SU-DHL-6 (cell line): ENCODE results near the gene ZNF860.

ENCODE experiments used
- EZH2phosphoT487 ChIP-seq: fragments of 200-600 bp; sonication (generic), shearing (Covaris generic); conservative IDR thresholded peaks from 2 replicates; pipeline ENCODE4 v1.6.1; 2018; ENCODE audit warnings: mild to moderate bottlenecking, antibody characterized with exemption, low read length, moderate library complexity, mixed read lengths
- TF ChIP-seq, protein P1 (sequence below): fragments of 200-600 bp; sonication (generic); IDR thresholded peaks from one replicate; pipeline ENCODE4 v1.5.1; 2017; ENCODE audit warnings: antibody characterized with exemption, mild to moderate bottlenecking, low read length, moderate library complexity; ENCODE audit not compliant: insufficient read depth, poor library complexity, severe bottlenecking

GRCh38 chr3:31974471-31974870 lies 7.1 kb upstream of the ZNF860 start:
- TF ChIP-seq, protein P1, sequence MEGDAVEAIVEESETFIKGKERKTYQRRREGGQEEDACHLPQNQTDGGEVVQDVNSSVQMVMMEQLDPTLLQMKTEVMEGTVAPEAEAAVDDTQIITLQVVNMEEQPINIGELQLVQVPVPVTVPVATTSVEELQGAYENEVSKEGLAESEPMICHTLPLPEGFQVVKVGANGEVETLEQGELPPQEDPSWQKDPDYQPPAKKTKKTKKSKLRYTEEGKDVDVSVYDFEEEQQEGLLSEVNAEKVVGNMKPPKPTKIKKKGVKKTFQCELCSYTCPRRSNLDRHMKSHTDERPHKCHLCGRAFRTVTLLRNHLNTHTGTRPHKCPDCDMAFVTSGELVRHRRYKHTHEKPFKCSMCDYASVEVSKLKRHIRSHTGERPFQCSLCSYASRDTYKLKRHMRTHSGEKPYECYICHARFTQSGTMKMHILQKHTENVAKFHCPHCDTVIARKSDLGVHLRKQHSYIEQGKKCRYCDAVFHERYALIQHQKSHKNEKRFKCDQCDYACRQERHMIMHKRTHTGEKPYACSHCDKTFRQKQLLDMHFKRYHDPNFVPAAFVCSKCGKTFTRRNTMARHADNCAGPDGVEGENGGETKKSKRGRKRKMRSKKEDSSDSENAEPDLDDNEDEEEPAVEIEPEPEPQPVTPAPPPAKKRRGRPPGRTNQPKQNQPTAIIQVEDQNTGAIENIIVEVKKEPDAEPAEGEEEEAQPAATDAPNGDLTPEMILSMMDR: no peak
- TF ChIP-seq EZH2phosphoT487: no peak
